ENCODE measurements around the gene MCRS1. TPM values are rescaled to one million over a fixed set of nuclear protein-coding genes. Genes with fewer than 3 reads are reported as not detected.

The MCRS1 gene
- total and polyA plus RNA-seq, 2 donors (not counting 3 experiments of a cell fraction or from before 2014, with no cell fraction given), result 71.1 to 99.3 TPM

DNA sequence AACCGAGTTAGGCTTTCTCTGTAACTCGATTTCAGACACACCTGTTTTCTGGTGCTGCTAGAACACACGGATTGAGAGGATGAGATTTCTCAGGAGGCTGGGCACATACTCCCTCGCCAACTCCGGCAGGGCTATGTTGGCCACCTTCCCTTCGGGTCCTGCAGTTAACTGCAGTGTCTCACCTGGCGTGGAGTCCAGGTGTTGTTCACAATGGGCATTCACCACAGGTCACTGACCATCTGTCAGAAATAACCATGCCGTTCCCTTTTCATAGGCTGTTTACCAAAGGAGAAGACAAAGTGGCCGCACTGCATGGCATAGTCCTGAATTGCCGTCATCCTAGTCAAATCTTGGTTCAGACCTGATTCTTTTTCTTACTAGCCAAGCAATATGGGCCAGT is 34.6 kb downstream of the MCRS1 start:
- intact Hi-C loops (cut with micrococcal nuclease) (no loop called here), dilution Hi-C loops (cut with MboI; ENCODE audit: extremely low pct_ligation_motif_present, low sequenced_read_pairs) (no loop called here)
- Histone ChIP-seq H2AFZ (ENCODE audit: low read depth, low read length) (no peak overlapping the region), H4K20me1 (replicated peaks; ENCODE audit: control insufficient read depth, extremely low read depth, insufficient read depth, low read length) (no peaks in the 10 kb centered on the region), H3K9me3 (replicated peaks; ENCODE audit: control insufficient read depth, insufficient read depth, low read length) (no peaks in the 10 kb centered on the region), H3K79me2 (ENCODE audit: control insufficient read depth, insufficient read depth, low read length) (no peaks in the 10 kb centered on the region), H3K27ac (ENCODE audit: insufficient read depth, low read depth, low read length) (no peak overlapping the region), H3K9ac (replicated peaks; ENCODE audit: extremely low read depth, insufficient read depth, low read length) (no peak overlapping the region), H3K4me3 (replicated peaks in 1 of 3; ENCODE audit: insufficient read depth in 1 of 3, low read depth in 1 of 3, low read length in 3 of 3) (no peak overlapping the region), H3K4me1 (ENCODE audit: control insufficient read depth, extremely low read depth, insufficient read depth, low read length) (peaks cover 8% of the 10 kb centered on the region), H3K36me3 (ENCODE audit: control insufficient read depth in 2 of 2, extremely low read depth in 1 of 2, insufficient read depth in 2 of 2, low read length in 2 of 2) (no peaks in the 10 kb centered on the region), H3K4me2 (ENCODE audit: insufficient read depth, low read length) (no peak overlapping the region), H3K27me3 (ENCODE audit: control insufficient read depth in 2 of 2, insufficient read depth in 2 of 2, low read length in 2 of 2) (peaks cover 7 to 17% of the 10 kb centered on the region in 2 experiments), H3K9me1 (replicated peaks; ENCODE audit: control insufficient read depth, extremely low read depth, insufficient read depth, low read length) (no peaks in the 10 kb centered on the region)
- ChIA-PET POLR2A (no interaction called here), CTCF (interaction anchor here (4.0 to 7.0 kb wide), 2 partner anchors 175 to 186 kb away, joined by 18 to 43 read pairs; no protein-coding TSS in a partner anchor)
- BruUV-seq (replicated peaks), result no TSS peak
- DNase-seq (ENCODE audit: low read depth, low spot score) (no peak), FAIRE-seq (no peak)
- TF ChIP-seq POLR2AphosphoS5 (IDR thresholded peaks at IDR 0.05; ENCODE audit: insufficient read depth, low read depth, low read length) (no peak), MYC (IDR thresholded peaks at IDR 0.05; ENCODE audit: low read depth, low read length) (no peak), GATA2 (IDR thresholded peaks at IDR 0.05; ENCODE audit: insufficient read depth, insufficient read length, low read depth, low read length) (no peak), FOS (IDR thresholded peaks at IDR 0.05; ENCODE audit: borderline replicate concordance, insufficient read depth, low read length) (no peak), JUN (IDR thresholded peaks at IDR 0.05; ENCODE audit: borderline replicate concordance, insufficient read depth, insufficient read length, low read depth) (no peak), EZH2 (IDR thresholded peaks at IDR 0.05; ENCODE audit: borderline replicate concordance, low read depth, low read length, severe bottlenecking) (no peak), POLR2A (IDR thresholded peaks at IDR 0.05; ENCODE audit: low read depth, low read length) (no peak)
- TF ChIP-seq, protein P1, sequence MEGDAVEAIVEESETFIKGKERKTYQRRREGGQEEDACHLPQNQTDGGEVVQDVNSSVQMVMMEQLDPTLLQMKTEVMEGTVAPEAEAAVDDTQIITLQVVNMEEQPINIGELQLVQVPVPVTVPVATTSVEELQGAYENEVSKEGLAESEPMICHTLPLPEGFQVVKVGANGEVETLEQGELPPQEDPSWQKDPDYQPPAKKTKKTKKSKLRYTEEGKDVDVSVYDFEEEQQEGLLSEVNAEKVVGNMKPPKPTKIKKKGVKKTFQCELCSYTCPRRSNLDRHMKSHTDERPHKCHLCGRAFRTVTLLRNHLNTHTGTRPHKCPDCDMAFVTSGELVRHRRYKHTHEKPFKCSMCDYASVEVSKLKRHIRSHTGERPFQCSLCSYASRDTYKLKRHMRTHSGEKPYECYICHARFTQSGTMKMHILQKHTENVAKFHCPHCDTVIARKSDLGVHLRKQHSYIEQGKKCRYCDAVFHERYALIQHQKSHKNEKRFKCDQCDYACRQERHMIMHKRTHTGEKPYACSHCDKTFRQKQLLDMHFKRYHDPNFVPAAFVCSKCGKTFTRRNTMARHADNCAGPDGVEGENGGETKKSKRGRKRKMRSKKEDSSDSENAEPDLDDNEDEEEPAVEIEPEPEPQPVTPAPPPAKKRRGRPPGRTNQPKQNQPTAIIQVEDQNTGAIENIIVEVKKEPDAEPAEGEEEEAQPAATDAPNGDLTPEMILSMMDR (IDR thresholded peaks at IDR 0.05; ENCODE audit: extremely low read depth in 1 of 2, insufficient read depth in 1 of 2, low read depth in 1 of 2, low read length in 2 of 2), result no peak
- TF ChIP-seq, protein P2, sequence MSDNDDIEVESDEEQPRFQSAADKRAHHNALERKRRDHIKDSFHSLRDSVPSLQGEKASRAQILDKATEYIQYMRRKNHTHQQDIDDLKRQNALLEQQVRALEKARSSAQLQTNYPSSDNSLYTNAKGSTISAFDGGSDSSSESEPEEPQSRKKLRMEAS (IDR thresholded peaks at IDR 0.05; ENCODE audit: insufficient read depth, insufficient read length), result no peak
